HEK293T (cell line): ENCODE data around the gene VSX1.

Experiments
- BHLHE40 ChIP-seq: fragments of 450-650 bp; IDR thresholded peaks from 2 replicates; pipeline ENCODE4 v1.6.1; 2016; ENCODE audit warnings: mild to moderate bottlenecking, moderate library complexity, borderline replicate concordance
- FOXK2 ChIP-seq: fragments of 450-650 bp; IDR thresholded peaks from 2 replicates; pipeline ENCODE4 v1.6.1; 2016; ENCODE audit warnings: mild to moderate bottlenecking
- FOXM1 ChIP-seq: fragments of 450-650 bp; IDR thresholded peaks from 2 replicates; pipeline ENCODE4 v1.6.1; 2017; ENCODE audit warnings: mild to moderate bottlenecking, borderline replicate concordance
- LEF1 ChIP-seq: fragments of 450-650 bp; IDR thresholded peaks from 2 replicates; pipeline ENCODE4 v1.6.1; 2017; ENCODE audit warnings: mild to moderate bottlenecking, borderline replicate concordance
- PKNOX1 ChIP-seq: fragments of 450-650 bp; IDR thresholded peaks from 2 replicates; pipeline ENCODE4 v1.6.1; 2016

GRCh38 chr20:25040438-25040831, 41.5 kb downstream of the VSX1 start:
- TF ChIP-seq PKNOX1 (no peak), LEF1 (no peak), FOXM1 (no peak), BHLHE40 (no peak), FOXK2 (no peak)
